ENCODE results near the gene RSRC1.

Gene RSRC1

DNA sequence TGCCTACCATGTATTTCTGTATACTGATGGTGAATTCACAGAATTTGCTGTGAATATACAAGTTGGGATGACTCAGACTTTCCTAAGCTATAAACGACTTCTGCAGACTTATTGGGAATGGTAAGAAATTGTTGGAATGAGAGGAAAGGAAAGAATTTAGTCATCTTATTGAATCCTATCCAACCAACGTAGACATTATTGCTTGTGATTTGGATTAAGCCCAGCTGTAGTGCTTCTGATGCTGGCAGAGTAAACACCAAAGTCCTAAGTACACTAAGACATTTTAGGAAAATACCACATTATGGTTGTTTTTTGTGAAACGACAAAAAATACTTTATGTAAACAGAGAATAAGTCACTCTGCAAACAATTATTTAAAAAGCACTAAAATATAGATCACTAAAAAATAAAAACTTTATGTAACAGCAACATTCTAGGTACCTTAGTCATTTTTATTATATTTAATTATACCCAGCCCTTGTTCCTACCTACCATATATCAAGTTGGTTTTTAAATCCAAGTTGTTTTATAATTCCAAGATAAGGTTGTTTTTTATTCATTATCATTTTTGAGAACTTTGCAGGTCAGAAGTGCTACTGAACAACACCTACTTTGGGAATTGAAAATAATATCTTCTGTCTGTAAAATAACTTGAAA, 361.9 kb downstream of the RSRC1 start:
- H3K27ac ChIP-seq, result no peak overlapping the region
- POLR2A ChIA-PET (ENCODE audit: low non-redundant PET), result no interaction called here
- peak; percentile 31 for DNase-seq (ENCODE audit: low spot score)
- CTCF ChIA-PET, result no interaction called here
- TF ChIP-seq CTCF (conservative IDR thresholded peaks at IDR 0.05; ENCODE audit: low read depth), result no peak

DNA sequence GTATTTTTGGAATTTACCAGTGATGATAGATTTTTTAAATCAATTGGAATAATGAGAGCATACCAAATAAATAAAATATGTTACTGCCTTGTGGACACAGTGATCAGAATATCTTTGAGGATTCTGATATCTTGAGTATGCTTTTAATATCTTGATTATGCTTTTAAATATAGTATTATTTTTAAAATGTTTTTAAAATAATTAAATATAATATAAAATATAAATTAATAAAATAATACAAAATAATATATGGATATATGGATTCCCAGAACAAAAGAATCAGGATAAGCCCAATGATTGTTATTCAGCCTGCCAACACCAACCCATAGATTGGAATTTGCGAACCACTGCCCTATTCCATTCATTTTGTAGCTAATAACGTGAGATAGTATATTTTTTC, 369.2 kb downstream of the RSRC1 start:
- no peak for DNase-seq (ENCODE audit: low spot score)
- POLR2A ChIA-PET (ENCODE audit: low non-redundant PET), result no interaction called here
- no peak overlapping the region for H3K27ac ChIP-seq
- CTCF ChIA-PET, result no interaction called here
- TF ChIP-seq CTCF (conservative IDR thresholded peaks at IDR 0.05; ENCODE audit: low read depth), result no peak

- POLR2A ChIA-PET (ENCODE audit: low non-redundant PET), result no interaction called here
- no peak for TF ChIP-seq CTCF (conservative IDR thresholded peaks at IDR 0.05; ENCODE audit: low read depth)
- CTCF ChIA-PET, result no interaction called here
- no peak for DNase-seq (ENCODE audit: low spot score)
- no peak overlapping the region for H3K27ac ChIP-seq
Measured at GRCh38 chr3:158483701-158484235, 373.9 kb downstream of the RSRC1 start.

DNA sequence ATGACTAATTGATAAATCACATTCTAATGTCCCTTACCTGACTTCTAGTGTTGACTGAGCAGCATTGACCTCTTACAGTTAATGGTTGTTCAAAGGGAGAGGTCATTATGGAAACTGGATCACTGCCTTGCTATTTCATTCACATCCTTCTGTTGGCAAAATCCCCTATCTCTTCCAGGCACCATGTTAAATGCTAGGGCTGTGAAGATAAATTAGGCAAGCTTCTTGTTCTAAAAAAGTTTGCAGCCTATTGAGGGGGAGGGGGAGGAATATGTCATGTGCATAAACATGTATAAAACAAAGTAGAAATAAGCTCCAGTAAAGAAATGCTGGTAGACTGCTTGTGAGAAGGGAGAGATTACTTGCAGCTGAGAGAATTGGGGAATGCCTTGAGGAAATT, 376.3 kb downstream of the RSRC1 start:
- CTCF ChIA-PET, result no interaction called here
- DNase-seq (ENCODE audit: low spot score), result no peak
- no peak overlapping the region for H3K27ac ChIP-seq
- POLR2A ChIA-PET (ENCODE audit: low non-redundant PET), result no interaction called here
- TF ChIP-seq CTCF (conservative IDR thresholded peaks at IDR 0.05; ENCODE audit: low read depth), result no peak

DNA sequence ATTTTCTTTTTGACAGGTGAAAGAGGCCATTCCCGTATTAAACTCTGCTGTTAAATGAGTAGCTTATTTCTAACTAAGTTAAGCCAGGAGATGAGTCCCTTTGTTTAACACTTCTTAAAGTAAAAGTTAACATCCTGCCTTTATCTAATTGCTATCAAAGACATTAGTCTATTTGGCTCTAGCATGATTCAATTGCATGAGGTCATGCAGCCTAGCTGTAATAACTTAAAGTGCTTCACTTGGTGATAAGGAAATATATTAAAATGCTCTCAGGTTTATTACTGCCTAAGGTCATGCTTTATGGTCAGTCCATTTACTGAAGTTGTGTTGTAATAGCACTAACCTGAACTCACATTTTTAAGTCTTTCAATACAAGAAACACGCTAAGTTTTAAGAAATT, 378.8 kb downstream of the RSRC1 start:
- H3K27ac ChIP-seq, result no peak overlapping the region
- POLR2A ChIA-PET (ENCODE audit: low non-redundant PET), result no interaction called here
- TF ChIP-seq CTCF (conservative IDR thresholded peaks at IDR 0.05; ENCODE audit: low read depth), result no peak
- no peak for DNase-seq (ENCODE audit: low spot score)
- CTCF ChIA-PET, result interaction anchor here (0.6 kb wide), 1 partner anchor 203 kb away, joined by 3 read pairs; no protein-coding TSS in a partner anchor

GRCh38 chr3:158489181-158489580, 379.3 kb downstream of the RSRC1 start:
- ChIA-PET POLR2A (ENCODE audit: low non-redundant PET) (no interaction called here), CTCF (no interaction called here)
- no peak for DNase-seq (ENCODE audit: low spot score)
- H3K27ac ChIP-seq, result no peak overlapping the region
- no peak for TF ChIP-seq CTCF (conservative IDR thresholded peaks at IDR 0.05; ENCODE audit: low read depth)

Measured in RWPE1 (cell line).